NCI-H1048 (cell line): Measurements from ENCODE around the gene ZNF37A.
"Not testable (repeated sequence)": the region's sequence is repeated elsewhere in the genome, so short reads cannot be mapped to it uniquely, and the experiment has no call there.

Experiments
- DNase-seq: peaks from one replicate; lab custom pipeline; 2025; lab: John Stamatoyannopoulos, UW

The ZNF37A gene

GRCh38 chr10:38094158-38094926 is at the start of gene ZNF37A:
TSS of gene ZNF37A (plus strand) at chr10:38094337. CDS start at chr10:38096618, 2,281 bp downstream.
- peak; percentile 82 for DNase-seq

- DNase-seq: no peak
Observed at GRCh38 chr10:38045129-38045528, 49.0 kb upstream of the ZNF37A start.

- no peak for DNase-seq
Observed at GRCh38 chr10:38047666-38048065, 46.5 kb upstream of the ZNF37A start.

- no peak for DNase-seq
Observed at GRCh38 chr10:38050212-38050611, 43.9 kb upstream of the ZNF37A start.

- no peak for DNase-seq
Observed at GRCh38 chr10:38054361-38054797, 39.8 kb upstream of the ZNF37A start.

GRCh38 chr10:38055274-38055894 is 38.8 kb upstream of the ZNF37A start:
- not testable (repeated sequence) for DNase-seq

- not testable (repeated sequence) for DNase-seq
Observed at GRCh38 chr10:38069663-38070062, 24.5 kb upstream of the ZNF37A start.

GRCh38 chr10:38070501-38070900 is 23.6 kb upstream of the ZNF37A start:
- no peak for DNase-seq

- no peak for DNase-seq
Observed at GRCh38 chr10:38072552-38072951, 21.6 kb upstream of the ZNF37A start.

- DNase-seq: no peak
Observed at GRCh38 chr10:38076687-38077086, 17.4 kb upstream of the ZNF37A start.

- not testable (repeated sequence) for DNase-seq
Observed at GRCh38 chr10:38093318-38093717, 819 bp upstream of the ZNF37A start.

GRCh38 chr10:38093816-38094157 is 350 bp upstream of the ZNF37A start:
- no peak for DNase-seq

GRCh38 chr10:38094927-38095574 is 914 bp downstream of the ZNF37A start:
- DNase-seq: no peak

- DNase-seq: no peak
Observed at GRCh38 chr10:38102880-38103279, 8.7 kb downstream of the ZNF37A start.

GRCh38 chr10:38103756-38104155 is 9.6 kb downstream of the ZNF37A start:
- no peak for DNase-seq

- no peak for DNase-seq
Observed at GRCh38 chr10:38112159-38112558, 18.0 kb downstream of the ZNF37A start.

GRCh38 chr10:38118072-38118807 is 24.1 kb downstream of the ZNF37A start:
- DNase-seq: no peak

GRCh38 chr10:38119038-38119437 is 24.9 kb downstream of the ZNF37A start:
- DNase-seq: no peak

- no peak for DNase-seq
Observed at GRCh38 chr10:38127812-38128211, 33.7 kb downstream of the ZNF37A start.

GRCh38 chr10:38143587-38143986 is 49.5 kb downstream of the ZNF37A start:
- DNase-seq: no peak

- no peak for DNase-seq
Observed at GRCh38 chr10:38146579-38147333, 52.6 kb downstream of the ZNF37A start.

- DNase-seq: no peak
Observed at GRCh38 chr10:38147686-38148085, 53.5 kb downstream of the ZNF37A start.
